Measurements from ENCODE around the gene CHRNA4.

DNA sequence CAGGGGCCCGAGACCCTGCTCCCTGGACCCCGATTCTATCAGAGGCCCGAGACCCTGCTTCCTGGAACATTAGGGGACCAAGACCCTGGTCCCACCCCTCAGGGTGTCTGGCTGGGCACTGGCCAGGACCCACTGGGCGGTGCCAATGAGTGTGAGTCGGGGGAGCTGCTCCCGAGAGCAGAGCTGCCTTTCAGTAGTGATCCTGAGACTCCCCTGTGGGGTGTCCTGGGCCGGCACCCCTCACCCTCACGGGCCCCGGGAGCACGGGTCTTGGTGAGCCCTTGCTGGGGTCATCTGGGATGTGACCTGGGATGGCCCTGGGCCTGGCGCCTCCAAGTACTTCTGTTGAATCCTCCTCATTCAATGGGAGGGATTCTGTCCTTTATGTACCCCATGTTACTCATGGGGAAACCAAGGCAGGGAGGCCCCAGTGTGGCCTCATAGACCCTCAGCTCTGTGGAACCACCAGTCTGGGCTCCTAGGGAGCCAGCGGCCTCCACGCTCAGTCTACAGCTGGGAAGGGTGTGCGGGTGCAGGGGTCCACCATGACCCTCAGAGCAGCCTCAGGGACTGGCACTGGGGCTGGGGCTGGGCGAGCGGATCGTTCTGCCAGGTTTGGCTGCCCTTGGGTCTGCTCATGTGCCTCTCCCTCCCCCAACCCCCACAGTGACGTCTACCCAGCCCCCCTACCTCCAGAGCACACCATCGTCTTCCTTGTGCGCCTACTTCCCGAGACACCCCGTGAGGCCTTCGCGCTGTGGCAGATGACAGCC is 42.6 kb downstream of the CHRNA4 start:
- TF ChIP-seq, protein P1, sequence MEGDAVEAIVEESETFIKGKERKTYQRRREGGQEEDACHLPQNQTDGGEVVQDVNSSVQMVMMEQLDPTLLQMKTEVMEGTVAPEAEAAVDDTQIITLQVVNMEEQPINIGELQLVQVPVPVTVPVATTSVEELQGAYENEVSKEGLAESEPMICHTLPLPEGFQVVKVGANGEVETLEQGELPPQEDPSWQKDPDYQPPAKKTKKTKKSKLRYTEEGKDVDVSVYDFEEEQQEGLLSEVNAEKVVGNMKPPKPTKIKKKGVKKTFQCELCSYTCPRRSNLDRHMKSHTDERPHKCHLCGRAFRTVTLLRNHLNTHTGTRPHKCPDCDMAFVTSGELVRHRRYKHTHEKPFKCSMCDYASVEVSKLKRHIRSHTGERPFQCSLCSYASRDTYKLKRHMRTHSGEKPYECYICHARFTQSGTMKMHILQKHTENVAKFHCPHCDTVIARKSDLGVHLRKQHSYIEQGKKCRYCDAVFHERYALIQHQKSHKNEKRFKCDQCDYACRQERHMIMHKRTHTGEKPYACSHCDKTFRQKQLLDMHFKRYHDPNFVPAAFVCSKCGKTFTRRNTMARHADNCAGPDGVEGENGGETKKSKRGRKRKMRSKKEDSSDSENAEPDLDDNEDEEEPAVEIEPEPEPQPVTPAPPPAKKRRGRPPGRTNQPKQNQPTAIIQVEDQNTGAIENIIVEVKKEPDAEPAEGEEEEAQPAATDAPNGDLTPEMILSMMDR (IDR thresholded peaks at IDR 0.05): no peak
- TF ChIP-seq POLR2A (IDR thresholded peaks at IDR 0.05): no peak
